ENCODE results near the gene MNT.

DNA sequence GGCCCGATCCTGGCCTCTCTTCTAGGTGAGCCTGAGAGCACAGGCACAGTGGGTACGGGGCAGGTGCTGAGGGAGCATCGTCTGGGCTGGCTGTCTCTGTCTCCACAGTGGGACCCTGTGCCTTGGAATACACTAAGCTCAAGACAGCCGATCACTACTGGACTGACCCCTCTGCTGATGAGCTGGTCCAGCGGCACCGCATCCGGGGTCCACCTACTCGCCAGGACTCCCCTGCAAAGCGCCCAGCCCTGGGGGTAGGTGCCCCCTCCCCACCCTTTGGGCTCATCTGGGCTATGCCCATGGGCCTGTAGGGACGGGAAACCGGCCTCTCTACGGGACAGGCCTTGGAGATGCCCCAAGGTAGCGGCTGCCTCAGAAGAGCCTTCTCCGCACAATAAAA lies 38.0 kb downstream of the MNT start:
- TF ChIP-seq EZH2phosphoT487 (IDR thresholded peaks at IDR 0.05; ENCODE audit: low read depth) = no peak
- TF ChIP-seq, protein P1, sequence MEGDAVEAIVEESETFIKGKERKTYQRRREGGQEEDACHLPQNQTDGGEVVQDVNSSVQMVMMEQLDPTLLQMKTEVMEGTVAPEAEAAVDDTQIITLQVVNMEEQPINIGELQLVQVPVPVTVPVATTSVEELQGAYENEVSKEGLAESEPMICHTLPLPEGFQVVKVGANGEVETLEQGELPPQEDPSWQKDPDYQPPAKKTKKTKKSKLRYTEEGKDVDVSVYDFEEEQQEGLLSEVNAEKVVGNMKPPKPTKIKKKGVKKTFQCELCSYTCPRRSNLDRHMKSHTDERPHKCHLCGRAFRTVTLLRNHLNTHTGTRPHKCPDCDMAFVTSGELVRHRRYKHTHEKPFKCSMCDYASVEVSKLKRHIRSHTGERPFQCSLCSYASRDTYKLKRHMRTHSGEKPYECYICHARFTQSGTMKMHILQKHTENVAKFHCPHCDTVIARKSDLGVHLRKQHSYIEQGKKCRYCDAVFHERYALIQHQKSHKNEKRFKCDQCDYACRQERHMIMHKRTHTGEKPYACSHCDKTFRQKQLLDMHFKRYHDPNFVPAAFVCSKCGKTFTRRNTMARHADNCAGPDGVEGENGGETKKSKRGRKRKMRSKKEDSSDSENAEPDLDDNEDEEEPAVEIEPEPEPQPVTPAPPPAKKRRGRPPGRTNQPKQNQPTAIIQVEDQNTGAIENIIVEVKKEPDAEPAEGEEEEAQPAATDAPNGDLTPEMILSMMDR (IDR thresholded peaks at IDR 0.05; ENCODE audit: low read depth, low read length) = no peak
